ENCODE measurements around the gene ECHS1.

ECHS1 gene

DNA sequence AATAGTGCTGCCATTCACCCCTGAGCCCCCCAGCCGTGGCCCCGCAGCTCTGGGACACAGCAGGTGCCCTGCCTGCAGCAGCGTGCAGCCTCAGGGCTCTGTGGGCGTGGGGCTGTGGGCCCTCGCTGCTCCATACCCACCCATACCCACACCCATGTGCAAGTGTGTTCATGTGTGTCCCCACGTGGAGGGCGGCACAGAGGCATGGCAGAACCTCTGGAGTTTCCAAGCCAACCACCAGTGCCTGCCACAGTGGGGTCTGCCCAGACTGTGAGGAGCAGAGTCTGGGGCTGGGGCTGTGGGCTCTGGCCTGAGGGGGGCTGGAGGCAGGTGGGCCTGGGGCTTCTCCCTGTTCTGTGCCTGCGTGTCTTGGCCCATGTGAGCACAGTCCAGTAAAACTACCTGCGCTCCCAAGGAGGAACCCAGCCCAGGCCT is 23.6 kb downstream of the ECHS1 start:
- H3K9me2 ChIP-seq (ENCODE audit: low read depth, low read length): no peaks in the 10 kb centered on the region
- H3K9ac ChIP-seq (ENCODE audit: low read length): no peak overlapping the region
- no peak overlapping the region for H2AFZ ChIP-seq (ENCODE audit: low read length)
- H3K79me2 ChIP-seq (ENCODE audit: insufficient read depth, low read length): no peaks in the 10 kb centered on the region
- H3K27me3 ChIP-seq (ENCODE audit: insufficient read depth, low read length): peaks cover 8% of the 10 kb centered on the region; the same call in 1 of the 2 replicates
- H4K20me1 ChIP-seq (ENCODE audit: insufficient read depth, low read length): no peaks in the 10 kb centered on the region
- no peak overlapping the region for H3K4me2 ChIP-seq (ENCODE audit: low read length)
- no peak for TF ChIP-seq EZH2 (IDR thresholded peaks at IDR 0.05; ENCODE audit: borderline replicate concordance, low read length)
- TF ChIP-seq, protein P1, sequence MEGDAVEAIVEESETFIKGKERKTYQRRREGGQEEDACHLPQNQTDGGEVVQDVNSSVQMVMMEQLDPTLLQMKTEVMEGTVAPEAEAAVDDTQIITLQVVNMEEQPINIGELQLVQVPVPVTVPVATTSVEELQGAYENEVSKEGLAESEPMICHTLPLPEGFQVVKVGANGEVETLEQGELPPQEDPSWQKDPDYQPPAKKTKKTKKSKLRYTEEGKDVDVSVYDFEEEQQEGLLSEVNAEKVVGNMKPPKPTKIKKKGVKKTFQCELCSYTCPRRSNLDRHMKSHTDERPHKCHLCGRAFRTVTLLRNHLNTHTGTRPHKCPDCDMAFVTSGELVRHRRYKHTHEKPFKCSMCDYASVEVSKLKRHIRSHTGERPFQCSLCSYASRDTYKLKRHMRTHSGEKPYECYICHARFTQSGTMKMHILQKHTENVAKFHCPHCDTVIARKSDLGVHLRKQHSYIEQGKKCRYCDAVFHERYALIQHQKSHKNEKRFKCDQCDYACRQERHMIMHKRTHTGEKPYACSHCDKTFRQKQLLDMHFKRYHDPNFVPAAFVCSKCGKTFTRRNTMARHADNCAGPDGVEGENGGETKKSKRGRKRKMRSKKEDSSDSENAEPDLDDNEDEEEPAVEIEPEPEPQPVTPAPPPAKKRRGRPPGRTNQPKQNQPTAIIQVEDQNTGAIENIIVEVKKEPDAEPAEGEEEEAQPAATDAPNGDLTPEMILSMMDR (IDR thresholded peaks at IDR 0.05; ENCODE audit: low read length): no peak
- no peak overlapping the region for H3K4me3 ChIP-seq (ENCODE audit: low read depth, low read length, poor library complexity, severe bottlenecking)
- H3F3A ChIP-seq (ENCODE audit: insufficient read depth, low read length): no peaks in the 10 kb centered on the region
- H3K9me3 ChIP-seq (ENCODE audit: low read length): no peaks in the 10 kb centered on the region
- H3K4me1 ChIP-seq (ENCODE audit: insufficient read depth, low read length, severe bottlenecking): no peaks in the 10 kb centered on the region
- H3K36me3 ChIP-seq (ENCODE audit: insufficient read depth, low read length): no peaks in the 10 kb centered on the region
- H3K27ac ChIP-seq (ENCODE audit: low read depth, low read length, poor library complexity, severe bottlenecking): no peak overlapping the region

GRCh38 chr10:133349160-133349568 is 24.0 kb downstream of the ECHS1 start:
- Histone ChIP-seq H3K4me3 (ENCODE audit: low read depth, low read length, poor library complexity, severe bottlenecking) (no peak overlapping the region), H3F3A (ENCODE audit: insufficient read depth, low read length) (no peaks in the 10 kb centered on the region), H3K9ac (ENCODE audit: low read length) (no peak overlapping the region), H3K27me3 (ENCODE audit: insufficient read depth, low read length) (peaks cover 8% of the 10 kb centered on the region; the same call in 1 of the 2 replicates), H2AFZ (ENCODE audit: low read length) (no peak overlapping the region), H3K9me3 (ENCODE audit: low read length) (no peaks in the 10 kb centered on the region), H3K4me1 (ENCODE audit: insufficient read depth, low read length, severe bottlenecking) (no peaks in the 10 kb centered on the region), H3K4me2 (ENCODE audit: low read length) (no peak overlapping the region), H3K27ac (ENCODE audit: low read depth, low read length, poor library complexity, severe bottlenecking) (no peak overlapping the region), H3K36me3 (ENCODE audit: insufficient read depth, low read length) (no peaks in the 10 kb centered on the region), H4K20me1 (ENCODE audit: insufficient read depth, low read length) (no peaks in the 10 kb centered on the region), H3K9me2 (ENCODE audit: low read depth, low read length) (no peaks in the 10 kb centered on the region), H3K79me2 (ENCODE audit: insufficient read depth, low read length) (no peaks in the 10 kb centered on the region)
- no peak for TF ChIP-seq EZH2 (IDR thresholded peaks at IDR 0.05; ENCODE audit: borderline replicate concordance, low read length)
- TF ChIP-seq, protein P1 (IDR thresholded peaks at IDR 0.05; ENCODE audit: low read length): no peak

DNA sequence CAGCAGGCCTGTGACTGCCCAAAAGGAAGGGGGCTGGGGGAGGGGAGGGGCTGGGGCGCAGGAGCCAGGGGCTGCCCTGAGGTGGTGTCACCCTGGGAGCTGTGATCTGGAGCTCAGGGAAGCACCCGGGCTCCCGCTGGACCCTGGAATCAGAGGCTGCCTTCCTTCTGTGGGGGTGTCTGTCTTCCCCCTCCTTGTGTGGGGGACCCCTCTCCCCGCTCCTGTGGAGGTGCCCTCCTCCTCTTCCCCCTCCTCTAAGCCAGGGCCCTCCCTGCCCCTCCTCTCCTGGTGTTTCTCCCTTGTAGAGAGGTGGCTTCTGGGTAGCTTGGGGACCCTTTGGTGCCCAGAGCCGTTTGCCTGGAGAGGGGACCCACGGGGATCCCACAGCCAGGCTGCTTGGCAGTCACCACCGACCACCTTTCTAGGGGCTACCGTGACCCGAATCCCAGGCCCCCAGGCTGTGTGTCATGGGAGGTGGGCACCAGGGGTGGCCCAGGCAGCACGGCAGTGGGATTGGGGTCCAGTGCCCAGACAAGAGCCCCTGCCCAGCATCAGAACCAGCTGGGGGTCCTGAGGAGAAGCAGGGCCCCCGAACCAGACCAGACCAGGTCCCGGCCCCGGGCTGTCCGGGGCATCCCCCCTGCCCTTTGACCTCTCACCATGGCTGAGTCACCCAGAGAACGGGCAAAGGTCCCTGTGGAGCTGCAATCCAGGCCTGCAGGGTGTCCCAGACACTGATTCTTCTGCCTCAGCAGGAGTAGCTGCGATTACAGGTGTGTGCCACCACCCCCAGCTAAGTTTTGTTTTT is 25.2 kb downstream of the ECHS1 start:
- Histone ChIP-seq H3K4me1 (ENCODE audit: insufficient read depth, low read length, severe bottlenecking) (no peaks in the 10 kb centered on the region), H4K20me1 (ENCODE audit: insufficient read depth, low read length) (no peaks in the 10 kb centered on the region), H3K9me2 (ENCODE audit: low read depth, low read length) (no peaks in the 10 kb centered on the region), H2AFZ (ENCODE audit: low read length) (no peak overlapping the region), H3F3A (ENCODE audit: insufficient read depth, low read length) (no peaks in the 10 kb centered on the region), H3K9ac (ENCODE audit: low read length) (no peak overlapping the region), H3K4me3 (ENCODE audit: low read depth, low read length, poor library complexity, severe bottlenecking) (no peak overlapping the region), H3K79me2 (ENCODE audit: insufficient read depth, low read length) (no peaks in the 10 kb centered on the region), H3K36me3 (ENCODE audit: insufficient read depth, low read length) (no peaks in the 10 kb centered on the region), H3K9me3 (ENCODE audit: low read length) (no peaks in the 10 kb centered on the region), H3K27ac (ENCODE audit: low read depth, low read length, poor library complexity, severe bottlenecking) (no peak overlapping the region), H3K27me3 (ENCODE audit: insufficient read depth, low read length) (peaks cover 8% of the 10 kb centered on the region; the same call in 1 of the 2 replicates), H3K4me2 (ENCODE audit: low read length) (no peak overlapping the region)
- TF ChIP-seq, protein P1 (IDR thresholded peaks at IDR 0.05; ENCODE audit: low read length): no peak
- no peak for TF ChIP-seq EZH2 (IDR thresholded peaks at IDR 0.05; ENCODE audit: borderline replicate concordance, low read length)
